ENCODE measurements around the gene CNIH3.

Gene CNIH3

GRCh38 chr1:224777180-224777579 lies 161.1 kb downstream of the CNIH3 start:
- DNase-seq (ENCODE audit: low spot score) = no peak

- DNase-seq (ENCODE audit: low spot score) = no peak
Observed at GRCh38 chr1:224779536-224779935, 163.4 kb downstream of the CNIH3 start.

DNA sequence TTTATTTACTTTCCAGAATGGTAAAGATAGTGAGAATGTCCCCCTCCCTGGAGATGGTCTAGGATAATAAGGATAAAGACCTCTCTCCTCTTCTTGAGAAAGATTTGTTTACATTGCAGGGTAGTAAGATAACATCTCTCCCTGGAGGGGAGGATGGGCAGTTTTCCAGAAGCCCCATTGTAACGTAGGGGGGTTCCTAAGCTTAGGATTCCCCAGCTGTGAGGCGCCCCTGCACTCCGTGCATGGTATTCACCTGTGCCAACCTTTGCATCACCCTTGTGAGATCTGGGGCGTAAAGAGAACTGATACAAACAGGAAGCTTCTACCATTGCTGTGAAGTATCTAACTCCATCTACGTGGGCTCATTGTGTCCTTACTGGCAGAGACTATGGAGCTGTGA lies 164.6 kb downstream of the CNIH3 start:
- no peak for DNase-seq (ENCODE audit: low spot score)

GRCh38 chr1:224781800-224782199 lies 165.7 kb downstream of the CNIH3 start:
- DNase-seq (ENCODE audit: low spot score) = no peak

- DNase-seq (ENCODE audit: low spot score) = no peak
Observed at GRCh38 chr1:224782281-224783000, 166.3 kb downstream of the CNIH3 start.

DNA sequence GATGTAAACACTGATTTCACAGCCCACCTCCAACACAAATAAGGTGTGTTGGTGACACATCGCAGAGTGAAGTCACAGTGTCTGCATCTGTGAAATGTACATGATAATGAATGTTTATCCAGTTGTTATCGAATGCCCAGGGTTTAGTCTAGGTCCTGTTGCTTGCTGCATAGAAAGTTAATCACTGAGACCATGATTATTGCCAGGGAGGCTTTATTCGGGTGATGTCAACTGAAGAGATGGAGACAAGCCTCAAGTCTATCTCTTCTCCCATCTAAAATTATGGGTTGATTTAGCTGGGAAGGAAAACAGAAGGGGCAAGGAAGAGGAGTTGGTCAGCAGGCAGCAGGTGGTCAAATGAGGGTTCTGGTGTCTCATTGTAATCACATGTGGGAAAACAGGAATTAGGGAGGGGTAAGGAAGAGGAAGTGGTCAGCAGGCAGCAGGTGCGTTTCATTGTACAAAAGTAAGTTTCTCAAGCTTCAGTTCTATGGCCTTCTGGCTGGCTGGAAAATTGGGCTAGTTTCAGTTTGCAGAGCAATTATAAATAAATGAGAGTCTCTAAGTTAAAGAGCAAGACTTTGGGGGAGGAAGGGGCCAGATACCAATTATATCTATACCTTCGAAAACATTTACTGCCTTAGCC lies 167.0 kb downstream of the CNIH3 start:
- DNase-seq (ENCODE audit: low spot score) = no peak

GRCh38 chr1:224784265-224785039 lies 168.3 kb downstream of the CNIH3 start:
- no peak for DNase-seq (ENCODE audit: low spot score)

- no peak for DNase-seq (ENCODE audit: low spot score)
Observed at GRCh38 chr1:224785040-224785328, 168.9 kb downstream of the CNIH3 start.

DNA sequence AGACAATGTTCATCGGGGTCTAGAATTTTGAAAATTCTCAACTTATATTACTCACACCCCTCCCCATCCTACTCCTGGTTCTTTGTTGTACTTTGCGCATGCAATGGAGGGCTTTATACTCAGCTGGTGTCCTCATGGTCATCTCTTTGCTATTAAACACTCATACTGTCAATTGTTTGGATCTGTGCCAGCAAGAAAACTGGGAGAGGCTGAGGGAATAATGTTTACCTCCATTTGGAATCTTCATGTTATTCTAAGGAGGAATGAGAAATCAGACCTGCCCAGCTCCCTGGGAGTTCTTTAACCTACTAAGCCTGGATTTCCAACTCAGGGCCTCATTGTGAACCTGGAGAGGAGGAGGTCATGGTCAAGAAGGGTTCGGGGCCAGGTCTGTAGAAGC lies 169.5 kb downstream of the CNIH3 start:
- DNase-seq (ENCODE audit: low spot score) = no peak

- no peak for DNase-seq (ENCODE audit: low spot score)
Observed at GRCh38 chr1:224786533-224787250, 170.6 kb downstream of the CNIH3 start.

DNA sequence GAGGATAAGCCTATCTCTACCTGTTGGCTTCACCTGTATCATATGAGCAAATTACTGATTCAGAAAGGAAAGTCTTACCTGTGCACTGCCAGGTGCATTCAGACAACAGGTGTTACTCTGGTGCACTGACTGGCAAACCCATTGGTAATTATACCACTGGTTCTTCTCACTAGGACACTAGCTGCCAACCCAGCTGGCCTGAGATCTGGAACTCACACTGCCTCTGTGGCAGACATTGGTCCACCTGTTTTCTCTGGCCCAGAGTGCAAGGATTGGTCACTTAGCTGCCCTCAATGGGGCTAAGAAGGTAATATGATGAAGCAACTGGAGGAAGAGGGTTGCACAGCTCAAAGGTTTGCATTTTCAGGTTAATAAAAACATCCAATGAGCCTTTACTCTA lies 173.2 kb downstream of the CNIH3 start:
- no peak for DNase-seq (ENCODE audit: low spot score)
